Neural crest cell (in vitro differentiated cells): ENCODE data around the gene ALPG. TPM values are rescaled to one million over a fixed set of nuclear protein-coding genes. Genes with fewer than 3 reads are reported as not detected.
"Not testable (repeated sequence)": the region's sequence is repeated elsewhere in the genome, so short reads cannot be mapped to it uniquely, and the experiment has no call there.

Source experiments
- DNase-seq: peaks from one replicate; pipeline ENCODE4 v3.0.0; 2021; ENCODE audit warnings: low read depth, mixed read lengths, low spot score
- H3K27ac Mint-ChIP-seq: one replicate; pipeline ENCODE4 v1.8.0; 2021; ENCODE audit warnings: mild to moderate bottlenecking, mixed read lengths; ENCODE audit not compliant: unreplicated experiment
- H3K27me3 Mint-ChIP-seq: 2 replicates; pipeline ENCODE4 v1.8.0; 2021; ENCODE audit warnings: low read depth, mild to moderate bottlenecking, mixed read lengths
- H3K36me3 Mint-ChIP-seq: 2 replicates; pipeline ENCODE4 v1.8.0; 2021; ENCODE audit warnings: low read depth, mild to moderate bottlenecking, mixed read lengths
- H3K4me1 Mint-ChIP-seq: 2 replicates; pipeline ENCODE4 v1.8.0; 2021; ENCODE audit warnings: mixed read lengths
- H3K4me3 Mint-ChIP-seq: one replicate; pipeline ENCODE4 v1.8.0; 2021; ENCODE audit warnings: mild to moderate bottlenecking, mixed read lengths
- H3K9me3 Mint-ChIP-seq: 2 replicates; pipeline ENCODE4 v1.8.0; 2021; ENCODE audit warnings: mixed read lengths
- CTCF ChIP-seq: fragments of 200-600 bp; sonication (generic); conservative IDR thresholded peaks from 2 replicates; pipeline ENCODE4 v1.5.0; 2021; ENCODE audit warnings: antibody characterized with exemption, mild to moderate bottlenecking
- total RNA-seq: library from RNA; stranded (reverse); gene quantifications from 2 replicates; pipeline ENCODE4 v1.2.1, GENCODE V29; 2021

ALPG gene
- total RNA-seq, 1 donor from 2014 or later: not detected

DNA sequence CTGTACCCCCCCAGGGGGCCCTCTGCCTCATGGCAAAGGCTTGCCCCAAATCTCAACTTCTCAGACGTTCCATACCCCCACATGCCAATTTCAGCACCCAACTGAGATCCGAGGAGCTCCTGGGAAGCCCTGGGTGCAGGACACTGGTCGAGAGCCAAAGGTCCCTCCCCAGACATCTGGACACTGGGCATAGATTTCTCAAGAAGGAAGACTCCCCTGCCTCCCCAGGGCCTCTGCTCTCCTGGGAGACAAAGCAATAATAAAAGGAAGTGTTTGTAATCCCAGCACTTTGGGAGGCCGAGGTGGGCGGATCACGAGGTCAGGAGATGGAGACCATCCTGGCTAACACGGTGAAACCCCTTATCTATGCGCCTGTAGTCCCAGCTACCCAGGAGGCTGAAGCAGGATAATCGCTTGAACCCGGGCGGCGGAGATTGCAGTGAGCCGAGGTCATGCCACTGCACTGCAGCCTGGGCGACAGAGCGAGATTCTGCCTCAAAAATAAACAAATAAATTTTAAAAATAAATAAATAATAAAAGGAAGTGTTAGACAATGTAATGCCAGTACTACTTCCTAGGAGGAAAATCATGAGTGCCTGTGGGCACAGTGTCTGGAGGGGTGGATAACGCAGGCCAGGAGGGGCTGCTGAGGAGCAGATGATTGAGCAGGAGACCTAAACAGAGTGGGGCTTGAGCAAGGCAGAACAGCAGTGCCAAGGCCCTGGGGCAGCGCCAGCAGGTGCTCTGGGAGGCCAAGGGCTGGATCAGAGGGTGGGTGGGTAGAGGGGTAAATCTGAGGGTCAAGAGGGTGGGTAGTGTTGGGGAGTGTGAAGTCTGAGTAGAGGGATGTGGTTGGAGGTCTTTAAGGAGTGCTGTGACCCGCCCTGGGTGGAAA is 24.1 kb upstream of the ALPG start:
- H3K4me1 Mint-ChIP-seq: peaks cover 10% of the 10 kb centered on the region
- no peaks in the 10 kb centered on the region for H3K36me3 Mint-ChIP-seq
- H3K27ac Mint-ChIP-seq: no peak overlapping the region
- no peak for DNase-seq
- peaks cover 60% of the 10 kb centered on the region for H3K27me3 Mint-ChIP-seq
- no peak overlapping the region for H3K4me3 Mint-ChIP-seq
- no peaks in the 10 kb centered on the region for H3K9me3 Mint-ChIP-seq
- TF ChIP-seq CTCF: no peak

DNA sequence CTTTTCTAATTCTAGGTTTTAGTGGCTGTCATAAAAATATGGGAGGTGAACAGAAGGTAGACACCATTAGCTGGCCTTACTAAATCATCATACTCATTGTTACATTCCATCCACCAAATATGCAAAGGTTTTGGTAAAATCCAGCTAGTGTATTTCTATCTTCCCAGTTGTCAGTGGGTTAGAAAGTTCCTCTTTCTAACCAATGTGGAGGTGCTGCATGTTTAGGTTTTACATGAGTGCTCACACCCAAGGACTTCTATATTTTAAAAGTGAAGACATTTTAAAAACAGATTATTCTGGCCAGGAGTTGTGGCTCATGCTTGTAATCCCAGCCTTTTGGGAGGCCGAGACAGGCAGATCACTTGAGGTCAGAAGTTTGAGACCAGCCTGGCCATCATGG is 22.2 kb upstream of the ALPG start:
- peaks cover 10% of the 10 kb centered on the region for H3K4me1 Mint-ChIP-seq
- peaks cover 77% of the 10 kb centered on the region for H3K27me3 Mint-ChIP-seq
- DNase-seq: no peak
- H3K36me3 Mint-ChIP-seq: no peaks in the 10 kb centered on the region
- no peak overlapping the region for H3K4me3 Mint-ChIP-seq
- no peak for TF ChIP-seq CTCF
- no peaks in the 10 kb centered on the region for H3K9me3 Mint-ChIP-seq
- H3K27ac Mint-ChIP-seq: no peak overlapping the region

GRCh38 chr2:232385058-232385457 is 21.6 kb upstream of the ALPG start:
- H3K36me3 Mint-ChIP-seq, DNase-seq, H3K27ac Mint-ChIP-seq, H3K4me3 Mint-ChIP-seq, H3K9me3 Mint-ChIP-seq: not testable (repeated sequence)
- peaks cover 83% of the 10 kb centered on the region for H3K27me3 Mint-ChIP-seq
- peaks cover 10% of the 10 kb centered on the region for H3K4me1 Mint-ChIP-seq

DNA sequence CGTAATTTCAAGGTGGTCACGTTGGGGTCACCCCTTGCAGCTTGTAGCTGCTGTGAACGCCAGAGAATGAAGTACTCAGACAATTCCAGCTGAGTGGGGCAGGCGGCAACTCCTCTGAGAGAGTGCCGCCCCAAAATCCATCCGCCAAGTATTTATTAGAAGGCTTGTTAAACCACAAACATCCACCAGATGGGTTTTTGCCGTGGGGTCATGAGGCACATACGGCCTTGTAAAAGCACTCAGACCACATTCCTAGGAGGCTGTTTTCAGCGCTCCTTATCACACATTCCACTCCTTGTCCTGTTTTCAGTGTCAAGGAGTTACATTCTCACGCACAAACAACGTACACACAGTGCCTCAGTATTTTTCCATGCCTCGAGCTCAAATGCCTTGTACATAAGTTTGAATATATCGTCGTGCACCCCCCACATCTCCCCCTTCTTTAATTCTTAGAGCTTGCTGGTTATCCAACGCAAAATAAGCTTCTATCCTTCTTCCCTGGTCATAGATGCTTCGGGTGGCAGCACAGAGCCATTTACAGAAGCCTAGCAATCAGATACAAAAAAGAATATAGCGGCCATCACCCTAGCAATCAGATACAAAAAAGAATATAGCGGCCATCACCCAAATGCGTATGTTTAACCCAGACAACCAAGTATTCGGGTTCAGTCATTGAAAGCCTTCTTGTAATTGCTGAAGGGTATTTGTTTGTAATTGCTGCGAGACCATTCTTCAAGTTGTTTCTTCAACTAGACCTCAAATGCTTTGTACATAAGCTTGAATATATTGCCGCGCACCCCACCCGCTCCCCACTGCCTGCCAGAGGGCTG is 20.8 kb upstream of the ALPG start:
- H3K27ac Mint-ChIP-seq: no peak overlapping the region
- no peaks in the 10 kb centered on the region for H3K36me3 Mint-ChIP-seq
- peaks cover 10% of the 10 kb centered on the region for H3K4me1 Mint-ChIP-seq
- DNase-seq: no peak
- TF ChIP-seq CTCF: no peak
- peaks cover 91% of the 10 kb centered on the region for H3K27me3 Mint-ChIP-seq
- no peak overlapping the region for H3K4me3 Mint-ChIP-seq
- H3K9me3 Mint-ChIP-seq: no peaks in the 10 kb centered on the region

DNA sequence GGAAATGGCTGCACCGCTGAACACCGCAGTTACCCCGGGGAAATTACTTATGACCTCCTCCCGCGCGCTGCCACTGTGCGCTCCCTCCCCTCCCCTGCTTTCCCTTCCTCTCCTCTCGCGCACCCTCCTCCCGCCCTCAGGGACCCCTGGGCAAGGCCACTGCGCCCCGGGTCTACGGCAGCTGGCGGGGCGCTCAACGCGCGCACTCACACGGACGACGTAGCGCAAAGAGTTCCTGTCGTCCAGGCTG is 20.2 kb upstream of the ALPG start:
- Mint-ChIP-seq H3K9me3 (no peaks in the 10 kb centered on the region), H3K4me3 (no peak overlapping the region), H3K27ac (no peak overlapping the region), H3K4me1 (peaks cover 10% of the 10 kb centered on the region), H3K36me3 (no peaks in the 10 kb centered on the region), H3K27me3 (peaks cover 95% of the 10 kb centered on the region)
- DNase-seq: no peak
- TF ChIP-seq CTCF: no peak
